H9 (cell line): ENCODE measurements around the gene DNMBP. TPM values are rescaled to one million over a fixed set of nuclear protein-coding genes. Genes with fewer than 3 reads are reported as not detected.

ENCODE experiments used
- DNase-seq: peaks from one replicate; pipeline ENCODE4 v3.0.0-alpha.2; 2017
- H2AFZ ChIP-seq: one replicate; pipeline ENCODE4 v1.6.1; 2013; ENCODE audit warnings: mild to moderate bottlenecking, low read length, control low read depth, moderate library complexity
- H2AK5ac ChIP-seq: 2 replicates; pipeline ENCODE4 v1.6.1; 2013; ENCODE audit warnings: low read length, control low read depth, mixed read lengths; ENCODE audit not compliant: insufficient read length
- H2BK120ac ChIP-seq: one replicate; pipeline ENCODE4 v1.6.1; 2013; ENCODE audit warnings: low read depth, mild to moderate bottlenecking, low read length, control low read depth, inconsistent platforms; ENCODE audit not compliant: poor library complexity, severe bottlenecking
- H2BK12ac ChIP-seq: 2 replicates; pipeline ENCODE4 v1.6.1; 2013; ENCODE audit warnings: low read length, control low read depth, mixed read lengths, low read depth; ENCODE audit not compliant: insufficient read length
- H2BK15ac ChIP-seq: 2 replicates; pipeline ENCODE4 v1.6.1; 2013; ENCODE audit warnings: low read depth, low read length, control low read depth
- H2BK20ac ChIP-seq: one replicate; pipeline ENCODE4 v1.6.1; 2013; ENCODE audit warnings: low read depth, mild to moderate bottlenecking, low read length, control low read depth, inconsistent platforms; ENCODE audit not compliant: poor library complexity, severe bottlenecking
- H2BK5ac ChIP-seq: 2 replicates; pipeline ENCODE4 v1.6.1; 2013; ENCODE audit warnings: low read length, control low read depth, mixed read lengths; ENCODE audit not compliant: insufficient read length
- H3K14ac ChIP-seq: 2 replicates; pipeline ENCODE4 v1.6.1; 2013; ENCODE audit warnings: low read length, control low read depth; ENCODE audit not compliant: insufficient read depth
- H3K18ac ChIP-seq: 2 replicates; pipeline ENCODE4 v1.6.1; 2013; ENCODE audit warnings: low read depth, mild to moderate bottlenecking, mixed read lengths, low read length, control low read depth; ENCODE audit not compliant: insufficient read length
- H3K23ac ChIP-seq: 2 replicates; pipeline ENCODE4 v1.6.1; 2013; ENCODE audit warnings: low read length, control low read depth, mixed read lengths, low read depth; ENCODE audit not compliant: insufficient read length
- H3K23me2 ChIP-seq: 2 replicates; pipeline ENCODE4 v1.6.1; 2013; ENCODE audit warnings: low read depth, mild to moderate bottlenecking, mixed read lengths, low read length, control low read depth; ENCODE audit not compliant: insufficient read length, poor library complexity, severe bottlenecking
- H3K27ac ChIP-seq: 2 replicates; pipeline ENCODE4 v1.5.1; 2013; ENCODE audit warnings: low read length, control low read depth, mixed read lengths, low read depth; ENCODE audit not compliant: insufficient read length
- H3K27me3 ChIP-seq: 2 replicates; pipeline ENCODE4 v1.6.1; 2013; ENCODE audit warnings: low read length, control low read depth, inconsistent platforms; ENCODE audit not compliant: insufficient read depth
- H3K4ac ChIP-seq: 2 replicates; pipeline ENCODE4 v1.6.1; 2013; ENCODE audit warnings: low read depth, mild to moderate bottlenecking, control low read depth, inconsistent platforms, low read length, moderate library complexity
- H3K4me1 ChIP-seq: 2 replicates; pipeline ENCODE4 v1.6.1; 2013; ENCODE audit warnings: low read length, control low read depth, inconsistent platforms; ENCODE audit not compliant: insufficient read depth
- H3K4me2 ChIP-seq: 2 replicates; pipeline ENCODE4 v1.6.1; 2013; ENCODE audit warnings: low read length, control low read depth, mixed read lengths; ENCODE audit not compliant: insufficient read length, insufficient read depth
- H3K56ac ChIP-seq: 2 replicates; pipeline ENCODE4 v1.6.1; 2013; ENCODE audit warnings: low read depth, mild to moderate bottlenecking, mixed read lengths, low read length, control low read depth; ENCODE audit not compliant: insufficient read length
- H3K79me1 ChIP-seq: 2 replicates; pipeline ENCODE4 v1.6.1; 2013; ENCODE audit warnings: low read depth, mild to moderate bottlenecking, moderate library complexity, low read length, control low read depth, inconsistent platforms; ENCODE audit not compliant: insufficient read depth, poor library complexity, severe bottlenecking
- H3K79me2 ChIP-seq: 2 replicates; pipeline ENCODE4 v1.6.1; 2013; ENCODE audit warnings: low read length, control low read depth, inconsistent platforms; ENCODE audit not compliant: insufficient read depth
- H3K9ac ChIP-seq: 2 replicates; pipeline ENCODE4 v1.6.1; 2013; ENCODE audit warnings: low read length, control low read depth, mixed read lengths; ENCODE audit not compliant: insufficient read length; ENCODE audit errors: extremely low read depth
- H3K9me3 ChIP-seq: one replicate; pipeline ENCODE4 v1.6.1; 2013; ENCODE audit warnings: low read depth, low read length, inconsistent platforms; ENCODE audit not compliant: control insufficient read depth
- H3T11ph ChIP-seq: one replicate; pipeline ENCODE4 v1.6.1; 2013; ENCODE audit warnings: mild to moderate bottlenecking, low read length, control low read depth, inconsistent platforms
- H4K20me1 ChIP-seq: one replicate; pipeline ENCODE4 v1.6.1; 2013; ENCODE audit not compliant: control insufficient read depth, insufficient read length, insufficient read depth
- H4K5ac ChIP-seq: 2 replicates; pipeline ENCODE4 v1.6.1; 2013; ENCODE audit warnings: low read depth, mild to moderate bottlenecking, mixed read lengths, low read length, control low read depth; ENCODE audit not compliant: insufficient read length
- H4K8ac ChIP-seq: replicated peaks from 2 replicates; pipeline ENCODE4 v1.6.1; 2013; ENCODE audit warnings: low read length, control low read depth, mixed read lengths, low read depth; ENCODE audit not compliant: insufficient read length
- H4K91ac ChIP-seq: 2 replicates; pipeline ENCODE4 v1.6.1; 2013; ENCODE audit warnings: low read depth, mild to moderate bottlenecking, moderate library complexity, mixed read lengths, low read length, control low read depth; ENCODE audit not compliant: insufficient read length
- H3K27ac Mint-ChIP-seq, 3 experiments: 2 replicates in 2 of 3; 3 replicates in 1 of 3; pipeline ENCODE4 v1.8.0; 2020 to 2021; ENCODE audit warnings: mixed read lengths in 3 of 3, mild to moderate bottlenecking in 1 of 3, moderate library complexity in 1 of 3
- H3K27me3 Mint-ChIP-seq: 2 replicates; pipeline ENCODE4 v1.8.0; 2021; ENCODE audit warnings: low read depth, mild to moderate bottlenecking, moderate library complexity, mixed read lengths
- H3K36me3 Mint-ChIP-seq, 3 experiments: 2 replicates in 2 of 3; 3 replicates in 1 of 3; pipeline ENCODE4 v1.8.0; 2020 to 2021; ENCODE audit warnings: low read depth in 3 of 3, mixed read lengths in 3 of 3; ENCODE audit not compliant: insufficient read depth in 1 of 3
- H3K4me1 Mint-ChIP-seq, 2 experiments: 2 replicates each; pipeline ENCODE4 v1.8.0; 2020; ENCODE audit warnings: mixed read lengths in 2 of 2
- H3K4me3 Mint-ChIP-seq, 2 experiments: 2 replicates in 1 of 2; 3 replicates in 1 of 2; pipeline ENCODE4 v1.8.0; 2020 to 2021; ENCODE audit warnings: mild to moderate bottlenecking in 2 of 2, mixed read lengths in 2 of 2, moderate library complexity in 1 of 2
- H3K9me3 Mint-ChIP-seq, 2 experiments: 2 replicates in 1 of 2; 3 replicates in 1 of 2; pipeline ENCODE4 v1.8.0; 2020; ENCODE audit warnings: mild to moderate bottlenecking in 2 of 2, mixed read lengths in 2 of 2, moderate library complexity in 1 of 2
- WGBS: extraction: QIAGEN DNeasy Blood & Tissue Kit; methylation state at CpG from one replicate; pipeline ENCODE4 v1.1.7; 2013; ENCODE audit warnings: missing lambda C conversion rate, low lambda C conversion rate, mixed read lengths; ENCODE audit not compliant: insufficient read length; ENCODE audit errors: extremely low coverage; 5-methylcytosine and 5-hydroxymethylcytosine counted together
- total RNA-seq: library from RNA; stranded (reverse); gene quantifications from 2 replicates; pipeline ENCODE4 v1.2.1, GENCODE V29; 2021
- TF ChIP-seq, protein P1 (sequence below): fragments of 200-600 bp; sonication (generic); conservative IDR thresholded peaks from 3 replicates; pipeline ENCODE4 v1.8.0; 2021; ENCODE audit warnings: antibody characterized with exemption, mild to moderate bottlenecking

The DNMBP gene
- total RNA-seq, 1 experiment from 2014 or later = 25.6 TPM

DNA sequence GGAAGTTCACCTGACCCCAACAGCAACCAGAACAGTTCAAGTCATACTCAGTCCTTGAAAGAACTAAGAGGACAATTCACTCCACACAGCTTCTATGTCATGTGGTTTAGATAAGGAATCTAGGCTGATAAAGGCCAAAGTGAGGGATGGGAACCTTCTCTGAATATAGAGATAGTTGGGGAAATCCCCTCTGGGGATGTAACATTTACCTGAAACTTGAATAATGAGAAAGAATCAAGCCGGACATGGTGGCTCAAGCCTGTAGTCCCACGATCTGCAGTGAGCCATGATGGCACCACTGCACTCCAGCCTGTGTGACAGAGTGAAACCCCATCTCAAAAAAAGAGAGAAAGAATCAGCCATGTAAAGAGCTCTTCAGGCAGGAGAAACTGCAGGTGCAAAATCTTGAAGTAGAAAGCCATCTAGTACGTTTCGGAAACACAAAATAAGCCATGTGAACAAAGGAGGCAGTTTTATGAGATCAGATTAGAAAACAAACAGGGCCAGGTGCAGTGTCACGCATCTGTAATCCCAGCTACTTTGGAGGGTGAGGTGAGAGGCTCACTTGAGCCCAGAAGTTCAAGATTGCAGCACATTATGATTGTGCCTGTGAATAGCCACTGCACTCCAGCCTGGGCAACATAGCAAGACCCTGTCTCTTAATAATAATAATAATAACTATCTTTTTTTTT is 4.5 kb upstream of the DNMBP start:
- Histone ChIP-seq H3K9ac (no peak overlapping the region), H3K4ac (no peak overlapping the region), H2BK20ac (no peak overlapping the region), H4K20me1 (no peaks in the 10 kb centered on the region), H3K23ac (no peak overlapping the region), H3K56ac (no peak overlapping the region), H3K79me2 (no peaks in the 10 kb centered on the region), H3K18ac (no peak overlapping the region), H3T11ph (no peak overlapping the region), H2BK120ac (no peak overlapping the region), H3K27ac (no peak overlapping the region), H3K79me1 (no peaks in the 10 kb centered on the region), H3K4me2 (no peak overlapping the region), H4K8ac (no peak overlapping the region), H2BK15ac (no peak overlapping the region), H3K27me3 (no peaks in the 10 kb centered on the region), H4K91ac (no peak overlapping the region), H2AK5ac (no peak overlapping the region), H4K5ac (no peak overlapping the region), H3K4me1 (no peaks in the 10 kb centered on the region), H2BK5ac (no peak overlapping the region), H2AFZ (no peak overlapping the region), H2BK12ac (no peak overlapping the region), H3K9me3 (no peaks in the 10 kb centered on the region), H3K23me2 (peaks cover 7% of the 10 kb centered on the region), H3K14ac (no peak overlapping the region)
- H3K9me3 Mint-ChIP-seq = no peaks in the 10 kb centered on the region; a peak in 1 of 5 replicates
- peaks cover 4 to 9% of the 10 kb centered on the region in 2 experiments for H3K4me1 Mint-ChIP-seq
- H3K27ac Mint-ChIP-seq = no peak overlapping the region
- no CpG with 5 or more reads among the region's 5 CpGs for WGBS
- DNase-seq = no peak
- H3K27me3 Mint-ChIP-seq = peaks cover 13% of the 10 kb centered on the region
- no peak overlapping the region for H3K4me3 Mint-ChIP-seq
- no peaks in the 10 kb centered on the region; a peak in 1 of 7 replicates for H3K36me3 Mint-ChIP-seq
- TF ChIP-seq, protein P1, sequence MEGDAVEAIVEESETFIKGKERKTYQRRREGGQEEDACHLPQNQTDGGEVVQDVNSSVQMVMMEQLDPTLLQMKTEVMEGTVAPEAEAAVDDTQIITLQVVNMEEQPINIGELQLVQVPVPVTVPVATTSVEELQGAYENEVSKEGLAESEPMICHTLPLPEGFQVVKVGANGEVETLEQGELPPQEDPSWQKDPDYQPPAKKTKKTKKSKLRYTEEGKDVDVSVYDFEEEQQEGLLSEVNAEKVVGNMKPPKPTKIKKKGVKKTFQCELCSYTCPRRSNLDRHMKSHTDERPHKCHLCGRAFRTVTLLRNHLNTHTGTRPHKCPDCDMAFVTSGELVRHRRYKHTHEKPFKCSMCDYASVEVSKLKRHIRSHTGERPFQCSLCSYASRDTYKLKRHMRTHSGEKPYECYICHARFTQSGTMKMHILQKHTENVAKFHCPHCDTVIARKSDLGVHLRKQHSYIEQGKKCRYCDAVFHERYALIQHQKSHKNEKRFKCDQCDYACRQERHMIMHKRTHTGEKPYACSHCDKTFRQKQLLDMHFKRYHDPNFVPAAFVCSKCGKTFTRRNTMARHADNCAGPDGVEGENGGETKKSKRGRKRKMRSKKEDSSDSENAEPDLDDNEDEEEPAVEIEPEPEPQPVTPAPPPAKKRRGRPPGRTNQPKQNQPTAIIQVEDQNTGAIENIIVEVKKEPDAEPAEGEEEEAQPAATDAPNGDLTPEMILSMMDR = no peak
